SU-DHL-6 (cell line): ENCODE data around the gene FGF6.

Experiments
- H2AFZ ChIP-seq: fragments of 200-600 bp; sonication (generic); 2 replicates; pipeline ENCODE4 v1.6.1; 2014; ENCODE audit warnings: low read depth, mild to moderate bottlenecking, moderate library complexity, mixed read lengths, antibody characterized with exemption, low read length; ENCODE audit not compliant: severe bottlenecking
- H3F3A ChIP-seq: fragments of 200-600 bp; shearing (Covaris generic); 2 replicates; pipeline ENCODE4 v1.6.0; 2016; ENCODE audit warnings: antibody characterized with exemption, mild to moderate bottlenecking; ENCODE audit not compliant: insufficient read depth
- H3K27ac ChIP-seq: fragments of 200-600 bp; sonication (generic); 2 replicates; pipeline ENCODE4 v1.5.1; 2016; ENCODE audit warnings: low read depth, mild to moderate bottlenecking, low read length, moderate library complexity, mixed read lengths
- H3K27me3 ChIP-seq: fragments of 200-600 bp; sonication (generic), shearing (Covaris generic); 2 replicates; pipeline ENCODE4 v1.6.0; 2014; ENCODE audit warnings: mild to moderate bottlenecking, low read length
- H3K36me3 ChIP-seq: fragments of 200-600 bp; sonication (generic); 2 replicates; pipeline ENCODE4 v1.6.1; 2014; ENCODE audit warnings: mild to moderate bottlenecking, low read length, mixed read lengths
- H3K4me2 ChIP-seq: fragments of 300-600, 200-600 bp; shearing (Covaris generic), sonication (generic); 2 replicates; pipeline ENCODE4 v1.6.0; 2014; ENCODE audit warnings: low read length, low read depth, mild to moderate bottlenecking; ENCODE audit not compliant: poor library complexity, severe bottlenecking
- H3K4me3 ChIP-seq: fragments of 200-600 bp; sonication (generic); 2 replicates; pipeline ENCODE4 v1.5.1; 2014; ENCODE audit warnings: antibody characterized with exemption, low read length, mild to moderate bottlenecking, mixed read lengths; ENCODE audit not compliant: insufficient read depth, poor library complexity, severe bottlenecking
- H3K79me2 ChIP-seq: fragments of 200-600 bp; sonication (generic); 2 replicates; pipeline ENCODE4 v1.6.1; 2014; ENCODE audit warnings: mild to moderate bottlenecking, low read length, moderate library complexity; ENCODE audit not compliant: insufficient read depth
- H3K9ac ChIP-seq: fragments of 200-600 bp; sonication (generic); 2 replicates; pipeline ENCODE4 v1.7.0; 2014; ENCODE audit warnings: mild to moderate bottlenecking, low read length
- H3K9me2 ChIP-seq: fragments of 200-600 bp; sonication (generic); replicated peaks from 2 replicates; pipeline ENCODE4 v1.6.1; 2014; ENCODE audit warnings: low read length; ENCODE audit not compliant: insufficient read depth
- H3K9me3 ChIP-seq: fragments of 200-600 bp; sonication (generic); 2 replicates; pipeline ENCODE4 v1.6.1; 2014; ENCODE audit warnings: low read length, mixed read lengths; ENCODE audit not compliant: insufficient read depth
- H4K20me1 ChIP-seq: fragments of 200-600 bp; sonication (generic); 2 replicates; pipeline ENCODE4 v1.6.1; 2014; ENCODE audit warnings: low read depth, mild to moderate bottlenecking, antibody characterized with exemption, low read length, moderate library complexity, mixed read lengths
- CTCF ChIP-seq: fragments of 200-600 bp; sonication (generic); IDR thresholded peaks from one replicate; pipeline ENCODE4 v1.5.1; 2017; ENCODE audit warnings: antibody characterized with exemption, mild to moderate bottlenecking, low read length, moderate library complexity; ENCODE audit not compliant: insufficient read depth, poor library complexity, severe bottlenecking
- EZH2phosphoT487 ChIP-seq: fragments of 200-600 bp; sonication (generic), shearing (Covaris generic); conservative IDR thresholded peaks from 2 replicates; pipeline ENCODE4 v1.6.1; 2018; ENCODE audit warnings: mild to moderate bottlenecking, antibody characterized with exemption, low read length, moderate library complexity, mixed read lengths

FGF6 gene

GRCh38 chr12:4438834-4439596 is 6.6 kb downstream of the FGF6 start:
- Histone ChIP-seq H3K4me3 (no peak overlapping the region), H2AFZ (no peak overlapping the region), H3F3A (no peaks in the 10 kb centered on the region), H3K79me2 (no peaks in the 10 kb centered on the region), H3K36me3 (no peaks in the 10 kb centered on the region), H3K9me3 (no peaks in the 10 kb centered on the region), H3K27me3 (no peaks in the 10 kb centered on the region), H3K9me2 (no peaks in the 10 kb centered on the region), H3K4me2 (no peak overlapping the region), H4K20me1 (no peaks in the 10 kb centered on the region), H3K9ac (no peak overlapping the region), H3K27ac (no peak overlapping the region)
- TF ChIP-seq EZH2phosphoT487 (no peak), CTCF (no peak)

- H4K20me1 ChIP-seq, result no peaks in the 10 kb centered on the region
- H3K9ac ChIP-seq, result no peak overlapping the region
- TF ChIP-seq EZH2phosphoT487, result no peak
- no peak for TF ChIP-seq CTCF
- no peak overlapping the region for H3K4me3 ChIP-seq
- H3K79me2 ChIP-seq, result no peaks in the 10 kb centered on the region
- H3K9me3 ChIP-seq, result no peaks in the 10 kb centered on the region
- no peak overlapping the region for H3K4me2 ChIP-seq
- H3K36me3 ChIP-seq, result no peaks in the 10 kb centered on the region
- H3F3A ChIP-seq, result no peaks in the 10 kb centered on the region
- H2AFZ ChIP-seq, result no peak overlapping the region
- H3K27ac ChIP-seq, result no peak overlapping the region
- no peaks in the 10 kb centered on the region for H3K27me3 ChIP-seq
- no peaks in the 10 kb centered on the region for H3K9me2 ChIP-seq
Observed at GRCh38 chr12:4435537-4435936, 10.1 kb downstream of the FGF6 start.

GRCh38 chr12:4434706-4435425 is 10.7 kb downstream of the FGF6 start:
- no peaks in the 10 kb centered on the region for H3K9me2 ChIP-seq
- no peak overlapping the region for H3K4me2 ChIP-seq
- no peaks in the 10 kb centered on the region for H3K27me3 ChIP-seq
- H3K9ac ChIP-seq, result no peak overlapping the region
- H3F3A ChIP-seq, result no peaks in the 10 kb centered on the region
- no peak overlapping the region for H3K27ac ChIP-seq
- no peak overlapping the region for H2AFZ ChIP-seq
- H3K4me3 ChIP-seq, result no peak overlapping the region
- no peaks in the 10 kb centered on the region for H3K79me2 ChIP-seq
- H3K36me3 ChIP-seq, result no peaks in the 10 kb centered on the region
- TF ChIP-seq CTCF (no peak), EZH2phosphoT487 (no peak)
- no peaks in the 10 kb centered on the region for H4K20me1 ChIP-seq
- H3K9me3 ChIP-seq, result no peaks in the 10 kb centered on the region
